PC-9 (cell line): ENCODE results near the gene BUD31.

Experiments used
- CTCF ChIP-seq: fragments of 200-600 bp; sonication (generic); conservative IDR thresholded peaks from 2 replicates; pipeline ENCODE4 v1.6.1; 2017; ENCODE audit warnings: mixed run types, antibody characterized with exemption, mild to moderate bottlenecking, moderate library complexity
- EZH2 ChIP-seq: fragments of 200-600 bp; sonication (generic); IDR thresholded peaks from 2 replicates; pipeline ENCODE4 v1.8.0; 2017; ENCODE audit warnings: antibody characterized with exemption, low read depth

DNA sequence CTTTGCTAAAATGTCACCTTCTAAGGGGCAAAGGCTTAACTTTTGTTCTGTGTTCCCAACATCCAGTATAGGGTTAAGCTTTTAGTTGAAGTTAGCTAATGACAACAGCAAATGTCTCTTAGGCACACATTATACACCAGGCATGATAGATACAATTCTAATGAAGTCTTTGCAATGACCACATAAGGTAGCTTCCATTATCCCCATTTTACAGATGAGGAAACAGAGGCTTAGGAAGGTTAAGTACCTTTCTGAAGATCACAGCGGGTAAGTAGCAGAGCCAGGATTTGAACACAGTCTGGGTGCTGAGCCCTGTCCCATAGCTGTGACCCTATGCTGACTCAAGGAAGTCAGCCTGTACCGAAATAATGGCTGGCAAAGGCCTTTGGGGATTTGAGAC is 1.9 kb downstream of the BUD31 start:
- TF ChIP-seq CTCF, result no peak
- TF ChIP-seq EZH2, result no peak
